Large intestine (tissue), 1 donor: ENCODE data around the gene FANCL. TPM values are rescaled to one million over a fixed set of nuclear protein-coding genes. Genes with fewer than 3 reads are reported as not detected.

Source experiments
- polyA plus RNA-seq: library from polyadenylated mRNA; unstranded; fragments of 120-200 nt; gene quantifications from one replicate; pipeline ENCODE4 v1.2.1, GENCODE V29; 2013

The FANCL gene
- polyA plus RNA-seq, 1 donor: 49.4 TPM

Other genes starting within 250 kb of the FANCL start
- 17.2 TPM for gene VRK2, start 194.5 kb downstream of the FANCL start, polyA plus RNA-seq